Chondrocyte (in vitro differentiated cells): ENCODE data around the gene FREY1. TPM values are rescaled to one million over a fixed set of nuclear protein-coding genes. Genes with fewer than 3 reads are reported as not detected.

Source experiments
- DNase-seq: peaks from one replicate; pipeline ENCODE4 v3.0.0; 2021; ENCODE audit warnings: mixed read lengths, low spot score
- H3K27ac Mint-ChIP-seq: one replicate; pipeline ENCODE4 v1.8.0; 2021; ENCODE audit warnings: mild to moderate bottlenecking, moderate library complexity, mixed read lengths; ENCODE audit not compliant: unreplicated experiment
- H3K27me3 Mint-ChIP-seq: 2 replicates; pipeline ENCODE4 v1.8.0; 2021; ENCODE audit warnings: low read depth, mixed read lengths
- H3K36me3 Mint-ChIP-seq: 2 replicates; pipeline ENCODE4 v1.8.0; 2021; ENCODE audit warnings: low read depth, mixed read lengths
- H3K4me1 Mint-ChIP-seq: 2 replicates; pipeline ENCODE4 v1.8.0; 2021; ENCODE audit warnings: low read depth, mild to moderate bottlenecking, mixed read lengths
- H3K4me3 Mint-ChIP-seq: one replicate; pipeline ENCODE4 v1.8.0; 2021; ENCODE audit warnings: mild to moderate bottlenecking, moderate library complexity, mixed read lengths; ENCODE audit not compliant: unreplicated experiment
- H3K9me3 Mint-ChIP-seq: 2 replicates; pipeline ENCODE4 v1.8.0; 2021; ENCODE audit warnings: low read depth, mixed read lengths
- total RNA-seq: library from RNA; stranded (reverse); gene quantifications from 3 replicates; pipeline ENCODE4 v1.2.1, GENCODE V29; 2021
- TF ChIP-seq, protein P1 (sequence below): fragments of 200-600 bp; sonication (generic); IDR thresholded peaks from 2 replicates; pipeline ENCODE4 v1.5.0; 2021; ENCODE audit warnings: antibody characterized with exemption, mild to moderate bottlenecking, moderate library complexity

The FREY1 gene
- total RNA-seq, 1 donor from 2014 or later = 0.80 TPM

DNA sequence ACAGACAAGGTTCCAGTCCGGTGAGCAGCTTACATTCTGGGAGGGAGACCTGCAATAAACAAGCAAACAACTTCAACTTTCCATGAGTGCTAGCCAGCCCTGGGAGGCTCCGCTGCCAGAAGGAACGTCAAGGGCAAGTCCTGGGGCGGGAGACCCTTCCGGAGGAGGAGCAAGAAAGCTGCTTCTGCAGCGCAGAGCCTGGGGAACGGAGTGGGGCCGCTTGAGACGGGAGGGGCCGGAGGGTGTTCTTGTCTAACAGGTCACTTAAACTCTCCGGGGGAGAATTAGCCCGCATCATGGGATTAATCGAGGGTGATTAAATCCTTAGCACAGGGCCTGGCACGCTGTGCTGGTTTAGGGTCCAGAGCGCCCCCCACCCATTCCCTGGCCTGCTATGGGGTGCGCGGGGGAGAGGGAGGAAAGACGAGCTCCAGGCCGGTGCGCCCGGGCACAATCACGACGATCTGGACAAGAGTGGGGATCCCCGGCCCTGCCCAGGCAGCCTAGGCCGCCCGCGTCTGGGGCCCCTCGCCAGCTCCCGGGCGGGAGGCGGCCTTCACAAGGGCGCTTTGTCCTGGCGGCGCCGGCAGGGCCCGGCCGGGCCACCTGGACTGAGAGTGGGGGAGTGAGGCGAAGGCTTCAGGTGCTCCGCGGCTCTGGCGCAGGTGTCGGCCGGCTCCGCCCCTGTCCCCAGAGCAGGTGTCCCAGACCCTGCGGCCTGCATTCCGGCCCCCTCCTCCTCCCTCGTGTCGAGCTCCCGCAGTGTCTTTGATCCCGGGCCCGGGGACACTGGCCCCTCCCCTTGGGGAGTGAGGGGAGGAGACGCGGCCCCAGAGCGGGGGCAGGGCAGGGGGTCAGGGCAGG is 14.7 kb upstream of the FREY1 start:
- Mint-ChIP-seq H3K9me3 (no peaks in the 10 kb centered on the region), H3K4me1 (peaks cover 11% of the 10 kb centered on the region), H3K4me3 (no peak overlapping the region), H3K36me3 (peaks cover 3% of the 10 kb centered on the region), H3K27me3 (peaks cover 25% of the 10 kb centered on the region), H3K27ac (no peak overlapping the region)
- peak; percentile 90 for DNase-seq
- TF ChIP-seq, protein P1, sequence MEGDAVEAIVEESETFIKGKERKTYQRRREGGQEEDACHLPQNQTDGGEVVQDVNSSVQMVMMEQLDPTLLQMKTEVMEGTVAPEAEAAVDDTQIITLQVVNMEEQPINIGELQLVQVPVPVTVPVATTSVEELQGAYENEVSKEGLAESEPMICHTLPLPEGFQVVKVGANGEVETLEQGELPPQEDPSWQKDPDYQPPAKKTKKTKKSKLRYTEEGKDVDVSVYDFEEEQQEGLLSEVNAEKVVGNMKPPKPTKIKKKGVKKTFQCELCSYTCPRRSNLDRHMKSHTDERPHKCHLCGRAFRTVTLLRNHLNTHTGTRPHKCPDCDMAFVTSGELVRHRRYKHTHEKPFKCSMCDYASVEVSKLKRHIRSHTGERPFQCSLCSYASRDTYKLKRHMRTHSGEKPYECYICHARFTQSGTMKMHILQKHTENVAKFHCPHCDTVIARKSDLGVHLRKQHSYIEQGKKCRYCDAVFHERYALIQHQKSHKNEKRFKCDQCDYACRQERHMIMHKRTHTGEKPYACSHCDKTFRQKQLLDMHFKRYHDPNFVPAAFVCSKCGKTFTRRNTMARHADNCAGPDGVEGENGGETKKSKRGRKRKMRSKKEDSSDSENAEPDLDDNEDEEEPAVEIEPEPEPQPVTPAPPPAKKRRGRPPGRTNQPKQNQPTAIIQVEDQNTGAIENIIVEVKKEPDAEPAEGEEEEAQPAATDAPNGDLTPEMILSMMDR = no peak

DNA sequence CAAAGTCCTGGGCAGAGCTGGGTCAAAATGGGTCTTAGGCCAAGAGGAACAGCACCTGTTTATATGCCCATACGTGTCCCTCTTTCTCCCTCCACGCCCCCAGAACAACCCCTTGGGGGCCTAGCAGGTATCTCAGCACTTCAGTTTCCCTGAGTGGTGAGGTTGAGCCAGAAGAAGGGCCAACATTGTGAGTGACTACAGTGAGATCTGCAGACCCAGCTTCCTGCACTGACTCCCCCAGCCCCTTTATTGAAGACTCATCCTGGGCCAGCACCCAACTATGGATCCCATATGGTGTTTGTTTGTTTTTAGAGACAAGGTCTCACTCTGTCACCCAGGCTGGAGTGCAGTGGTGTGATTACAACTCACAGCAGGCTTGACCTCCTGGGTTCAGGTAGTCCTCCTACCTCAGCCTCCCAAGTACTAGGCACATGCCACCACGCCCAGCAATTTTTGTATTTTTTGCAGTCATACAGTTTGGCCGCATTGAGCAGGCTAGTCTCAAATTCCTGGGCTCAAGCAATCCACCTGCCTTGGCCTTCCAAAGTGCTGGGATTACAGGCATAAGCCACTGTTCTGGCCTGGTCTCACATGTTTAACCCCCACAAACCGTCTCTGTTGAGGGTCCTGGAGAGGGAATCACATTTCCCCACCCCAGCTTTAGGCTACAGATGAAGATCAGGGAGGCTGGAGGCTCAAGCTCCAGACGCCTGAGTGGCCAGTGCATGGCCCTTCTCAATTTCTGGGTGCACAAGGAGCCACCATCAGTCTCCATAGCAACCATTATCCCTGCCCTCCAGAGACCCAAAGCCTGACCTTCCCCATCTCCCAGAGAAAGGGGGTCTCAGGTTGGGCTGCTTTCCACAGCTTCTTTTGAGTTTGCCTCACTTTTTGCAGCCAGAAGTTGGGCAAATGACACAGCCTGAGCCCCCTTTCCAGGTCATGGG is 13.7 kb upstream of the FREY1 start:
- no peaks in the 10 kb centered on the region for H3K9me3 Mint-ChIP-seq
- peaks cover 23% of the 10 kb centered on the region for H3K27me3 Mint-ChIP-seq
- no peak overlapping the region for H3K27ac Mint-ChIP-seq
- peaks cover 3% of the 10 kb centered on the region for H3K36me3 Mint-ChIP-seq
- TF ChIP-seq, protein P1 = no peak
- H3K4me3 Mint-ChIP-seq = no peak overlapping the region
- DNase-seq = peak; percentile 40
- H3K4me1 Mint-ChIP-seq = peaks cover 19% of the 10 kb centered on the region

DNA sequence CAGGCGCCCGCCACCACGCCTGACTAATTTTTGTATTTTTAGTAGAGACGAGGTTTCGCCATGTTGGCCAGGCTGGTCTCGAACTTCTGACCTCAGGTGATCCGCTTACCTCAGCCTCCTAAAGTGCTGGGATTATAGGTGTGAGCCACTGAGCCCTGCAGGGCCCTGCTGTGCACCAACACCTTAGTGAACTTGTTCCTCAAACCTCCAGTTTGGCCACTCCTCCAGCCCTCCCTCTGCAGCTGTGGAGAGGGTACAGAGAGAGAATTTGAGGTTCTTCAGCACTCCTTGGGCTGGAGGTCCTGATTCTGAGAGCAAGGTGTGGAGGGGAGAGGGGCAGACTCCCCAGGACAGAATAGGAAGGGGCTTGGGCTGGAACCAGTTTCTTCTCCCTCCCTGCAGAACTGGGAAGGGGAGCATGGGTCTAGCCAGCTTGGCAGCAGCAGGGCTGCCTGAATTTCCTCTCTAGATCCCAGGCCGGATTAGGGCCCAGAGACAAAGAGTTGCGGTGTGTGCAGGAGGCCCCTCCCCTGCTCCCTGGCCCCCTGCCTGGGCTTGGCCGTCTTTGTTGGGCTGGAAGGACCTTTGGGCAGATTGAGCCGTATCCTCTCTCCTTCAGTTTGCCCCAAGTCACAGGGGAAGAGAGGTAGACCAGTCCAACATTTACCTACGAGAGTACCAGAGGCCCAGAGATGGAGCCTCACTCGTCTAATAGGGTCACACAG is 12.9 kb upstream of the FREY1 start:
- H3K27me3 Mint-ChIP-seq = peaks cover 21% of the 10 kb centered on the region
- H3K4me3 Mint-ChIP-seq = no peak overlapping the region
- H3K4me1 Mint-ChIP-seq = peaks cover 19% of the 10 kb centered on the region
- TF ChIP-seq, protein P1 = no peak
- H3K36me3 Mint-ChIP-seq = peaks cover 3% of the 10 kb centered on the region
- peak; percentile 39 for DNase-seq
- H3K9me3 Mint-ChIP-seq = no peaks in the 10 kb centered on the region
- H3K27ac Mint-ChIP-seq = no peak overlapping the region

DNA sequence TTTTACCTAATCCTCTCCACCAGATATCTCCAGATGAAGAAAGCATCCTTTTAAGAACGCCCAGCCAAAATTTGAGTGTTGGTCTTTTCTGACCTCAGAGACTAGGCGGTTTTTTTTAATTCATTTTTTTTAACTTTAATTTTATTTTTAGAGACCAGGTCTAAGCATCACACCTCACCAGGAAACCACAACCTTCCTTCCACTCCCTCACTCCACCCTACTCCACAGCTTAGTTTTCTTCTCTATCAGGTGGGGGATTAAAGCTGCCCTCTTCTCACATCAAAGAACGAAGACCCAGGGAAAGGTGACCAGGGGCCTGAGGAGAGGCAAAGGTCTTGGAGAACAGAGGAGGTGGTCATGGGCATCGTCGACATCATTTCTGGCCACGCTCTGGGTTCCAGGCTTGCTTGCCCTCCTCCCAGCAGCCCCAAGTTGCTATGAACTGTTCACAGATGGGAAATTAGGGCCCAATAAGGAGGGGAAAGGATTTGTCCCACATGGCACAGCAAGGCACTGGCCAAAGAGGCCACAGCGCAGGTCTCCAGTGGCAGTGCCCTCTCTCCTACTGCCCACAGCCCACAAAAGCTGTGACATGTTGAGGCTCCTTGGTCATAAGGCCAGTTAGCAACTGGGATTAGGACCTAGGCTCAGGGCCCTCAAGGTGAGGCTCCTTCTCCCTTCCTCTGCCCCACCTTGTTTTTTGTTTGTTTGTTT is 12.0 kb upstream of the FREY1 start:
- no peaks in the 10 kb centered on the region for H3K9me3 Mint-ChIP-seq
- TF ChIP-seq, protein P1 = no peak
- peak; percentile 49 for DNase-seq
- H3K27ac Mint-ChIP-seq = peak overlapping the region; percentile 96
- peaks cover 13% of the 10 kb centered on the region for H3K27me3 Mint-ChIP-seq
- peak overlapping the region; percentile 89 for H3K4me3 Mint-ChIP-seq
- H3K4me1 Mint-ChIP-seq = peaks cover 19% of the 10 kb centered on the region
- H3K36me3 Mint-ChIP-seq = no peaks in the 10 kb centered on the region
